Aorta (tissue), 5 donors: ENCODE results near the gene SSTR4. TPM values are rescaled to one million over a fixed set of nuclear protein-coding genes. Genes with fewer than 3 reads are reported as not detected.

ENCODE experiments used
- ATAC-seq: fragments of 200-7000 bp; cut with Tn5 transposase; one replicate; pipeline ENCODE4 v1.9.1; 2022; ENCODE audit warnings: moderate library complexity; ENCODE audit not compliant: low FRiP score
- DNase-seq, 2 donors: peaks; one replicate each; pipeline ENCODE4 v3.0.0-alpha.2; 2020
- H3K27ac ChIP-seq, 2 donors: one replicate each; pipeline ENCODE4 v1.5.1; 2013; ENCODE audit warnings: low read length in 2 of 2, mild to moderate bottlenecking in 2 of 2, moderate library complexity in 2 of 2, control low read depth in 1 of 2, inconsistent platforms in 1 of 2, low read depth in 1 of 2
- H3K27me3 ChIP-seq, 2 donors: one replicate each; pipeline ENCODE4 v1.6.1; 2013; ENCODE audit warnings: control low read depth in 1 of 2, low read length in 1 of 2, mild to moderate bottlenecking in 1 of 2, moderate library complexity in 1 of 2; ENCODE audit not compliant: insufficient read depth in 2 of 2, control insufficient read depth in 1 of 2
- H3K36me3 ChIP-seq, 2 donors: one replicate each; pipeline ENCODE4 v1.6.1; 2013; ENCODE audit warnings: control low read depth in 1 of 2, low read length in 1 of 2, mild to moderate bottlenecking in 1 of 2; ENCODE audit not compliant: insufficient read depth in 2 of 2, control insufficient read depth in 1 of 2
- H3K4me1 ChIP-seq, 2 donors: one replicate each; pipeline ENCODE4 v1.6.1; 2013; ENCODE audit warnings: low read length in 2 of 2, control low read depth in 1 of 2, mild to moderate bottlenecking in 1 of 2, moderate library complexity in 1 of 2; ENCODE audit not compliant: insufficient read depth in 2 of 2, control insufficient read depth in 1 of 2
- H3K4me3 ChIP-seq, 2 donors: one replicate each; pipeline ENCODE4 v1.5.1; 2013; ENCODE audit warnings: low read length in 2 of 2, control low read depth in 1 of 2, mild to moderate bottlenecking in 1 of 2
- H3K9me3 ChIP-seq: one replicate; pipeline ENCODE4 v1.6.1; 2013; ENCODE audit warnings: mild to moderate bottlenecking, low read length; ENCODE audit not compliant: control insufficient read depth
- WGBS, 2 donors: extraction: QIAGEN DNeasy Blood & Tissue Kit; methylation state at CpG; one replicate each; pipeline ENCODE4 v1.1.7; 2013; 5-methylcytosine and 5-hydroxymethylcytosine counted together
- intact Hi-C, 2 donors: fragments of 100-400 bp; cut with DNase I; formaldehyde crosslinking; loops; one replicate each; pipeline versions ENCODE4 v1.14.2 to v1.15.0; 2022
- polyA plus RNA-seq, 2 donors: library from polyadenylated mRNA; stranded (reverse); fragments of 200-250 nt; gene quantifications; one replicate each; pipeline ENCODE4 v1.2.3, GENCODE V29; 2013
- total RNA-seq, 2 donors: library from RNA; stranded (reverse); fragmentation: NEBNext Ultra II Directional; extraction: Animal tissue kit (Norgen Biotek cat#: 25700); gene quantifications; one replicate each; pipeline ENCODE4 v1.2.1, GENCODE V29; 2021
- donor health status: healthy with polysubstance abuse.
- donor health status: Bipolar disorder and iron deficiency.
- donor health status: DM: no; HTN: no; CAD: no.
- donor health status: DM: no; HTN: no; CAD: no.
- donor health status: DM: yes; HTN: yes; CAD: no.

The SSTR4 gene
- total and polyA plus RNA-seq, 4 donors: not detected

DNA sequence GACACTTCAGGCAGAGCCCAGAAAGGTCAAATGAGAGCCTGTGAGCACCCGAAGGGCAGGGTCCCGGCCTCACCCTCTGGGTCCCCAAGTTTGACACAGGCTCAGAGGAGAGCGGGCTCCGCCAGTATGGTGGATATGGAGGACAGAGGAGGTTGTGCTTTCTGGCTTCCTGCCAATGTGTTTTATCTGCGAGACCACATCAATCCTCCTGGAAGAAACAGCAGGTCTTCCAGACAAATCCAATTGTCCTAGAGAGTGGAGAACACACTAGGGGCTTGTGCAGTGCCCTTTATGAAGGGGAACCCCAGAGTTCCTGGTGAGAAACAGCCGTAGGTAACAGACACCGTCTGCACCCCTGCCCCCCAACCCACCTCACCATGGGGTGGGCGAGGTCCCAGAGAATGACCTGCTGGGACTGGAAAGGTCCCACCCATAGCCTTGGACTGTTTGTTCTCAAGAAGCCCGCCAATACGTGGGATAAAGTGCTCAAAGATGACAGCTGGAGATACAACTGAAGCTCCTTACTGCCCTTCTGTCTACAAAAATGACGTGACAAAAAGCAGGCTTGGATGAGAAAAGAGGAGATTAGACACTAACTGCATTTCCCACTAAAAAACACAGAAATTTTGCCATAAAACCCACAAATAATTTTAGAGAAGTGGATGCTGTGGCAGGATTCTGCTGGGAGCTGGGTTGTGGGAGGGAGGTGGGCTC, 23.9 kb upstream of the SSTR4 start:
- no peaks in the 10 kb centered on the region for H3K27me3 ChIP-seq
- WGBS, 2 donors: 89 to 92% methylated on average over 11 of the region's 11 CpGs
- no peaks in the 10 kb centered on the region for H3K4me1 ChIP-seq
- H3K36me3 ChIP-seq: no peaks in the 10 kb centered on the region
- H3K27ac ChIP-seq: no peak overlapping the region
- H3K4me3 ChIP-seq: no peak overlapping the region
- ATAC-seq: no peak
- no peak for DNase-seq
- intact Hi-C loops: no loop called here
- no peaks in the 10 kb centered on the region for H3K9me3 ChIP-seq

DNA sequence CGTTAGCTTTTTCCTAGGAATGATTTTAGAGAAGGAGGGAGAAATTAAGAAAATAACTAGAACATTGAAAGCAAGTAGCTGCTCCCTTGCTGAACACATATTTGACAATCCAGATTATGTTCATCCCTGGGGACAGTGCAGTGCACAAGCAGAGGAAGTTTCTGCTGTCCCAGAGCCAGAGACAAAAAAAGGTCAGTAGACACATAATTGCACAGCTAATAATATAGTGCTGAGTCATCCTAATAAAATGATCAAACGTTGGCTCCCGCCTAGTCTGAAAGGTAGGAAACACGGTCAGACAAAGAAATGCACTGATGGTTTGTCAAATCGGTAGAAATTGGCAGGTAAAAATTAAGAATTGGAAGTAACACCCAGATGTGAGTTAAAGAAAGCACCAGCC, 21.7 kb upstream of the SSTR4 start:
- H3K4me3 ChIP-seq: no peak overlapping the region
- DNase-seq (no peak), ATAC-seq (no peak)
- no peaks in the 10 kb centered on the region for H3K36me3 ChIP-seq
- no peaks in the 10 kb centered on the region for H3K27me3 ChIP-seq
- intact Hi-C loops: no loop called here
- no peaks in the 10 kb centered on the region for H3K4me1 ChIP-seq
- no peaks in the 10 kb centered on the region for H3K9me3 ChIP-seq
- 45 to 53% methylated on average over 5 of the region's 5 CpGs for WGBS, 2 donors
- H3K27ac ChIP-seq: no peak overlapping the region

GRCh38 chr20:23017516-23017915, 17.6 kb upstream of the SSTR4 start:
- intact Hi-C loops: no loop called here
- no peaks in the 10 kb centered on the region for H3K9me3 ChIP-seq
- H3K27me3 ChIP-seq: no peaks in the 10 kb centered on the region
- ATAC-seq: no peak
- no peaks in the 10 kb centered on the region for H3K36me3 ChIP-seq
- 80 to 83% methylated on average over 2 of the region's 2 CpGs for WGBS, 2 donors
- H3K4me3 ChIP-seq: no peak overlapping the region
- H3K4me1 ChIP-seq: no peaks in the 10 kb centered on the region
- H3K27ac ChIP-seq: no peak overlapping the region
- DNase-seq: no peak

- H3K4me1 ChIP-seq: no peaks in the 10 kb centered on the region
- no peak for ATAC-seq
- H3K9me3 ChIP-seq: no peaks in the 10 kb centered on the region
- no peak overlapping the region for H3K27ac ChIP-seq
- no peaks in the 10 kb centered on the region for H3K36me3 ChIP-seq
- no peak for DNase-seq
- no peak overlapping the region for H3K4me3 ChIP-seq
- H3K27me3 ChIP-seq: no peaks in the 10 kb centered on the region
- intact Hi-C loops: no loop called here
These were observed 16.7 kb upstream of the SSTR4 start for GRCh38 chr20:23018432-23018831.

DNA sequence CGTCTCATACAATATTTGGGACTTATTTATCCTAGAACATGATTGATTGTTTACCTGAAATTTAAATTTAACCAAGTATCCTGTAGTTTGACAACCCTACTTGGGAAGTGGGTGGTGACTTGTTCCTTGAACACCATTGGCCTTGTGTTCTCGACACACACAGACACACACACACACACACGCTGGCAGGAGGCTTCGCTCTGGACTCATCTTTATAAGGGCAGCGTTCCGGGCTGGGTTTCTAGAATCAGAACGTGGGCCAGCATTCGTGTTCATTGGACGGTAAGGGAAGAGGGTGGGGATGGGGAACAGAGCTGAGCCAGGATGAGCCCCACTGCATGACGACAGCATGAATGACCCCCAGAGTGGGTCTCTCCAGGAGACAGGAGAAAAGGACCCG, 16.2 kb upstream of the SSTR4 start:
- H3K27me3 ChIP-seq: no peaks in the 10 kb centered on the region
- no peaks in the 10 kb centered on the region for H3K9me3 ChIP-seq
- DNase-seq (no peak), ATAC-seq (no peak)
- no peaks in the 10 kb centered on the region for H3K4me1 ChIP-seq
- H3K4me3 ChIP-seq: no peak overlapping the region
- H3K27ac ChIP-seq: no peak overlapping the region
- no peaks in the 10 kb centered on the region for H3K36me3 ChIP-seq
- intact Hi-C loops: no loop called here
- WGBS, 2 donors: 88 to 91% methylated on average over 11 of the region's 11 CpGs

DNA sequence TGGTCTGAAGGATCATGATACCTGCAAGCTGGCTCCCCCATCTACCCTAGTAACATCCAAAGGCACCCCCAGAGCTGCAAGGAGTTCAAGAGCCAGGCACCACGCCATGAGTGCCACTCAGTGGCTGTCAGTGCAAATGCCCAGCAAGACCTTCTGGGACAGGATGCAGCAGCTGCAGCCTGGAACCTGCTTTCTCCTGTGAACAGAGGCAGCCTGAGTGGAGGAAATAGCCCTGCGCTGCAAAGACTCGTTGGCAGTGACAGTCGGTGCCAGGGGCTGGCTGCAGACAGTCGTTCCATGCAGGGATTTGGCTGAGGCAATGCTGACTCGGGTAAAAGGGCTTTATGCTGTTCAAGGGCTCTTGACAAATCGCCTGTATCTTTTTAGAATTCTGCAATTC, 15.7 kb upstream of the SSTR4 start:
- no peak overlapping the region for H3K4me3 ChIP-seq
- H3K36me3 ChIP-seq: no peaks in the 10 kb centered on the region
- intact Hi-C loops: no loop called here
- H3K9me3 ChIP-seq: no peaks in the 10 kb centered on the region
- H3K27ac ChIP-seq: no peak overlapping the region
- no peaks in the 10 kb centered on the region for H3K4me1 ChIP-seq
- no peak for DNase-seq
- no peaks in the 10 kb centered on the region for H3K27me3 ChIP-seq
- ATAC-seq: no peak
- 27 to 32% methylated on average over 7 of the region's 7 CpGs for WGBS, 2 donors

DNA sequence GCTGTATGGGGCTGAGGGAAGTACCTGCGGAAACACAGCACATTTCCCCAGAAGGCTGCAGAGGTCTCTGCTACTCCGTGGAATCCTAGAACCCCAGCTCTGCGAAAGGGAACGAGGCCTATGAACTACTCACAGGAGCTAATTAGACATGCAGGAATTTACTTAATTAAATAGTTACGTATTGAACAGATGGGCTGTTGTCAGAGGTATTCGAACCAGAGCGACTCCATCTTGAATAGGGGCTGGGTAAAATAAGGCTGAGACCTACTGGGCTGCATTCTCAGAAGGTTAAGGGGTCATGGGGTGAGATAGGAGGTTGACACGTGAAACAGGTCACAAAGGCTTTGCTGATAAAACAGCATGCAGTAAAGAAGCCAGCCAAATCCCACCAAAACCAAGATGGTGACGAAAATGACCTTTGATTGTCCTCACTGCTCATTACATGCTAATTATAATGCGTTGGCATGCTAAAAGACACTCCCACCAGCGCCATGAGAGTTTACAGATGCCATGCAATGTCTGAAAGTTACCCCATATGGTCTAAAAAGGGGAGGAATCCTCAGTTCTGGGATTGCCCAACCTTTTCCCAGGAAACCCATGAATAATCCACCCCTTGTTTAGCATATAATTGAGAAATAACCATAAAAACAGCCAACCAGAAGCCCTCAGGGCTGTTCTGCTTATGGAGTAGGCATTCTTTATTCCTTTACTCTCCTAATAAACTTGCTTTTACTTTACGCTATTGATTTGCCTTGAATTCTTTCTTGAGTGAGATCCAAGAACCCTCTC, 14.7 kb upstream of the SSTR4 start:
- Histone ChIP-seq H3K27ac (no peak overlapping the region), H3K9me3 (no peaks in the 10 kb centered on the region), H3K4me3 (no peak overlapping the region), H3K36me3 (no peaks in the 10 kb centered on the region), H3K4me1 (no peaks in the 10 kb centered on the region), H3K27me3 (no peaks in the 10 kb centered on the region)
- DNase-seq: no peak
- WGBS, 2 donors: 94 to 95% methylated on average over 12 of the region's 12 CpGs
- intact Hi-C loops: no loop called here
- no peak for ATAC-seq

- no peaks in the 10 kb centered on the region for H3K27me3 ChIP-seq
- H3K4me1 ChIP-seq: no peaks in the 10 kb centered on the region
- no peaks in the 10 kb centered on the region for H3K9me3 ChIP-seq
- ATAC-seq (no peak), DNase-seq (no peak)
- no peak overlapping the region for H3K27ac ChIP-seq
- H3K36me3 ChIP-seq: no peaks in the 10 kb centered on the region
- intact Hi-C loops: no loop called here
- 88 to 95% methylated on average over 1 of the region's 1 CpG for WGBS, 2 donors
- H3K4me3 ChIP-seq: no peak overlapping the region
These were observed 13.6 kb upstream of the SSTR4 start for GRCh38 chr20:23021541-23021940.

- intact Hi-C loops: no loop called here
- ATAC-seq: no peak
These were observed 13.2 kb upstream of the SSTR4 start for GRCh38 chr20:23021951-23022350.

More at GRCh38 chr20:23021951-23022350, 13.2 kb upstream of the SSTR4 start:
- Histone ChIP-seq H3K4me3 (no peak overlapping the region), H3K4me1 (no peaks in the 10 kb centered on the region), H3K36me3 (no peaks in the 10 kb centered on the region), H3K9me3 (no peaks in the 10 kb centered on the region), H3K27ac (no peak overlapping the region), H3K27me3 (no peaks in the 10 kb centered on the region)
- 95 to 97% methylated on average over 5 of the region's 5 CpGs for WGBS, 2 donors
- DNase-seq: no peak
